IgD-negative memory B cell (primary cell): ENCODE measurements around the gene FOXD2. TPM values are rescaled to one million over a fixed set of nuclear protein-coding genes. Genes with fewer than 3 reads are reported as not detected.
"Not testable (repeated sequence)": the region's sequence is repeated elsewhere in the genome, so short reads cannot be mapped to it uniquely, and the experiment has no call there.

Experiments used
- H3K27ac Mint-ChIP-seq, 3 donors: one replicate each; pipeline ENCODE4 v1.8.0; 2020 to 2022; ENCODE audit warnings: mild to moderate bottlenecking in 3 of 3, mixed read lengths in 3 of 3, moderate library complexity in 1 of 3
- H3K27me3 Mint-ChIP-seq: one replicate; pipeline ENCODE4 v1.8.0; 2021; ENCODE audit warnings: mixed read lengths
- H3K36me3 Mint-ChIP-seq: one replicate; pipeline ENCODE4 v1.8.0; 2020; ENCODE audit warnings: mild to moderate bottlenecking, mixed read lengths
- H3K4me1 Mint-ChIP-seq, 3 donors: one replicate each; pipeline ENCODE4 v1.8.0; 2020 to 2022; ENCODE audit warnings: mixed read lengths in 3 of 3, mild to moderate bottlenecking in 1 of 3
- H3K4me3 Mint-ChIP-seq, 4 donors: one replicate each; pipeline ENCODE4 v1.8.0; 2020 to 2022; ENCODE audit warnings: mild to moderate bottlenecking in 4 of 4, mixed read lengths in 4 of 4, moderate library complexity in 3 of 4
- H3K9me3 Mint-ChIP-seq, 3 donors: one replicate each; pipeline ENCODE4 v1.8.0; 2020 to 2021; ENCODE audit warnings: mixed read lengths in 3 of 3, mild to moderate bottlenecking in 1 of 3
- polyA plus RNA-seq: library from polyadenylated mRNA; unstranded; fragments of 300-500 nt; fragmentation: Illumina TruSeq; gene quantifications from one replicate; pipeline ENCODE4 v1.2.3, GENCODE V29; 2021

The FOXD2 gene
- polyA plus RNA-seq, 1 donor from 2014 or later: 0.04 TPM

- peaks cover 2 to 11% (median 10%) of the 10 kb centered on the region in 3 donors for H3K4me1 Mint-ChIP-seq
- H3K9me3 Mint-ChIP-seq: peaks cover 0 to 10% (median 2%) of the 10 kb centered on the region in 3 donors
- no peak overlapping the region for H3K27ac Mint-ChIP-seq
- no peaks in the 10 kb centered on the region for H3K36me3 Mint-ChIP-seq
- H3K4me3 Mint-ChIP-seq: no peak overlapping the region
- H3K27me3 Mint-ChIP-seq: peaks cover 31% of the 10 kb centered on the region
Measured at GRCh38 chr1:47441450-47442106, 3.7 kb downstream of the FOXD2 start.

- Mint-ChIP-seq H3K4me3 (no peak overlapping the region), H3K27ac (no peak overlapping the region), H3K4me1 (peaks cover 0 to 11% (median 8%) of the 10 kb centered on the region in 3 donors), H3K36me3 (no peaks in the 10 kb centered on the region), H3K27me3 (peaks cover 37% of the 10 kb centered on the region), H3K9me3 (peaks cover 0 to 10% (median 4%) of the 10 kb centered on the region in 3 donors)
Measured at GRCh38 chr1:47442202-47442601, 4.4 kb downstream of the FOXD2 start.

GRCh38 chr1:47442842-47443529, 5.1 kb downstream of the FOXD2 start:
- no peaks in the 10 kb centered on the region for H3K36me3 Mint-ChIP-seq
- peak overlapping the region in 2 of 4 donors; percentile 5 to 18 for H3K4me3 Mint-ChIP-seq
- H3K27ac Mint-ChIP-seq: peak overlapping the region in 2 of 3 donors; percentile 90 to 93
- peaks cover 0 to 11% (median 8%) of the 10 kb centered on the region in 3 donors for H3K4me1 Mint-ChIP-seq
- H3K9me3 Mint-ChIP-seq: peaks cover 0 to 10% (median 4%) of the 10 kb centered on the region in 3 donors
- H3K27me3 Mint-ChIP-seq: peaks cover 43% of the 10 kb centered on the region

- Mint-ChIP-seq H3K27me3 (peaks cover 45% of the 10 kb centered on the region), H3K4me3 (peak overlapping the region in 3 of 4 donors; percentile 55 to 79 (median 66)), H3K36me3 (no peaks in the 10 kb centered on the region), H3K4me1 (peaks cover 0 to 11% (median 8%) of the 10 kb centered on the region in 3 donors), H3K27ac (peak overlapping the region in 2 of 3 donors; percentile 90 to 93), H3K9me3 (peaks cover 0 to 10% (median 4%) of the 10 kb centered on the region in 3 donors)
Measured at GRCh38 chr1:47443530-47444296, 5.9 kb downstream of the FOXD2 start.

- H3K27ac Mint-ChIP-seq: peak overlapping the region in 2 of 3 donors; percentile 90 to 93
- H3K4me1 Mint-ChIP-seq: peaks cover 0 to 11% (median 8%) of the 10 kb centered on the region in 3 donors
- H3K9me3 Mint-ChIP-seq: peaks cover 0 to 10% (median 4%) of the 10 kb centered on the region in 3 donors
- peak overlapping the region in 3 of 4 donors; percentile 55 to 79 (median 66) for H3K4me3 Mint-ChIP-seq
- H3K27me3 Mint-ChIP-seq: peaks cover 46% of the 10 kb centered on the region
- H3K36me3 Mint-ChIP-seq: no peaks in the 10 kb centered on the region
Measured at GRCh38 chr1:47444297-47444561, 6.4 kb downstream of the FOXD2 start.

GRCh38 chr1:47444562-47445465, 7.0 kb downstream of the FOXD2 start:
- H3K36me3 Mint-ChIP-seq: no peaks in the 10 kb centered on the region
- peaks cover 0 to 11% (median 8%) of the 10 kb centered on the region in 3 donors for H3K4me1 Mint-ChIP-seq
- peaks cover 0 to 10% (median 4%) of the 10 kb centered on the region in 3 donors for H3K9me3 Mint-ChIP-seq
- H3K4me3 Mint-ChIP-seq: peak overlapping the region in 3 of 4 donors; percentile 55 to 83 (median 79)
- peak overlapping the region in 2 of 3 donors; percentile 90 to 93 for H3K27ac Mint-ChIP-seq
- peaks cover 49% of the 10 kb centered on the region for H3K27me3 Mint-ChIP-seq

GRCh38 chr1:47445823-47446550, 8.1 kb downstream of the FOXD2 start:
- peak overlapping the region in 1 of 3 donors; percentile 88 for H3K27ac Mint-ChIP-seq
- no peaks in the 10 kb centered on the region for H3K36me3 Mint-ChIP-seq
- H3K4me1 Mint-ChIP-seq: peaks cover 0 to 11% (median 8%) of the 10 kb centered on the region in 3 donors
- H3K4me3 Mint-ChIP-seq: peak overlapping the region; percentile 1 to 86 (median 56)
- H3K9me3 Mint-ChIP-seq: peaks cover 0 to 10% (median 4%) of the 10 kb centered on the region in 3 donors
- peaks cover 54% of the 10 kb centered on the region for H3K27me3 Mint-ChIP-seq

GRCh38 chr1:47448462-47449222, 10.8 kb downstream of the FOXD2 start:
- Mint-ChIP-seq H3K36me3 (no peaks in the 10 kb centered on the region), H3K27ac (peak overlapping the region in 1 of 3 donors; percentile 62), H3K9me3 (peaks cover 0 to 10% (median 4%) of the 10 kb centered on the region in 3 donors), H3K4me1 (peaks cover 0 to 11% (median 8%) of the 10 kb centered on the region in 3 donors), H3K27me3 (peaks cover 60% of the 10 kb centered on the region), H3K4me3 (no peak overlapping the region)

- Mint-ChIP-seq H3K4me1 (peaks cover 0 to 4% (median 3%) of the 10 kb centered on the region in 3 donors), H3K27me3 (peaks cover 54% of the 10 kb centered on the region), H3K36me3 (no peaks in the 10 kb centered on the region), H3K9me3 (peaks cover 0 to 3% (median 2%) of the 10 kb centered on the region in 3 donors), H3K27ac (no peak overlapping the region), H3K4me3 (no peak overlapping the region)
Measured at GRCh38 chr1:47449822-47450552, 12.1 kb downstream of the FOXD2 start.

- Mint-ChIP-seq H3K4me1 (no peaks in the 10 kb centered on the region), H3K9me3 (peaks cover 0 to 2% (median 0%) of the 10 kb centered on the region in 3 donors), H3K27ac (peak overlapping the region in 1 of 3 donors; percentile 54), H3K4me3 (no peak overlapping the region), H3K36me3 (no peaks in the 10 kb centered on the region), H3K27me3 (peaks cover 49% of the 10 kb centered on the region)
Measured at GRCh38 chr1:47450606-47451005, 12.8 kb downstream of the FOXD2 start.

GRCh38 chr1:47452426-47452825, 14.6 kb downstream of the FOXD2 start:
- peaks cover 31% of the 10 kb centered on the region for H3K27me3 Mint-ChIP-seq

GRCh38 chr1:47453910-47454309, 16.1 kb downstream of the FOXD2 start:
- peaks cover 34% of the 10 kb centered on the region for H3K27me3 Mint-ChIP-seq
- not testable (repeated sequence) for H3K36me3 Mint-ChIP-seq, H3K4me1 Mint-ChIP-seq, H3K27ac Mint-ChIP-seq, H3K9me3 Mint-ChIP-seq, H3K4me3 Mint-ChIP-seq

More at GRCh38 chr1:47452426-47452825, 14.6 kb downstream of the FOXD2 start:
- Mint-ChIP-seq H3K4me3 (no peak overlapping the region), H3K4me1 (no peaks in the 10 kb centered on the region), H3K9me3 (peaks cover 0 to 5% (median 0%) of the 10 kb centered on the region in 3 donors), H3K27ac (no peak overlapping the region), H3K36me3 (no peaks in the 10 kb centered on the region)
